AG09309 (cell line): ENCODE measurements around the gene NRXN3.

Source experiments
- DNase-seq: peaks from one replicate; pipeline ENCODE4 v3.0.0-alpha.2; 2010; ENCODE audit warnings: low read depth
- H3K4me3 ChIP-seq: 2 replicates; pipeline ENCODE4 v1.5.1; 2011; ENCODE audit warnings: mild to moderate bottlenecking, low read depth, low read length, moderate library complexity; ENCODE audit not compliant: control insufficient read depth
- TF ChIP-seq, protein P1 (sequence below): IDR thresholded peaks from 2 replicates; pipeline ENCODE4 v1.5.1; 2011; ENCODE audit warnings: mild to moderate bottlenecking, low read depth, low read length, inconsistent platforms; ENCODE audit not compliant: insufficient read depth, control insufficient read depth; ENCODE audit errors: missing control alignments

The NRXN3 gene

DNA sequence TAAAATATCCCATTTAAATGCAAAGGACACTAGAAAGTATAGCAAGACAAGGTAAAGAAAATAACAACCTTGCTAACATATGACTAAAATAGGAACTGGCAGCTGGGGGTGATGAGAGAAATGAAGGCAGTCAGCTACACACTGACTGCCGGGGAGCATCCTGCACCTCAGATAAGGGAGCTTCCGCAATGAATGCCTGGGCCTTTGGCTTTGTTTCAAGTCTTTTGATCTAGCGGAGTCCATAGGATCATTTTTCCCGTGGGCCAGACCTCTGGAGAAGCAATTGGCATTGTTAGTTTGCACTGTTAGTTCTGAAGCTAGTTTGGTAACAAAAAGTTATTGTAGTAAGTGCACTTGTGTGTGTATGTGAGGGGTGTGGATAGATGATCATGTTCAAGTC lies 1401.2 kb downstream of the NRXN3 start:
- no peak overlapping the region for H3K4me3 ChIP-seq
- DNase-seq, result no peak
- TF ChIP-seq, protein P1, sequence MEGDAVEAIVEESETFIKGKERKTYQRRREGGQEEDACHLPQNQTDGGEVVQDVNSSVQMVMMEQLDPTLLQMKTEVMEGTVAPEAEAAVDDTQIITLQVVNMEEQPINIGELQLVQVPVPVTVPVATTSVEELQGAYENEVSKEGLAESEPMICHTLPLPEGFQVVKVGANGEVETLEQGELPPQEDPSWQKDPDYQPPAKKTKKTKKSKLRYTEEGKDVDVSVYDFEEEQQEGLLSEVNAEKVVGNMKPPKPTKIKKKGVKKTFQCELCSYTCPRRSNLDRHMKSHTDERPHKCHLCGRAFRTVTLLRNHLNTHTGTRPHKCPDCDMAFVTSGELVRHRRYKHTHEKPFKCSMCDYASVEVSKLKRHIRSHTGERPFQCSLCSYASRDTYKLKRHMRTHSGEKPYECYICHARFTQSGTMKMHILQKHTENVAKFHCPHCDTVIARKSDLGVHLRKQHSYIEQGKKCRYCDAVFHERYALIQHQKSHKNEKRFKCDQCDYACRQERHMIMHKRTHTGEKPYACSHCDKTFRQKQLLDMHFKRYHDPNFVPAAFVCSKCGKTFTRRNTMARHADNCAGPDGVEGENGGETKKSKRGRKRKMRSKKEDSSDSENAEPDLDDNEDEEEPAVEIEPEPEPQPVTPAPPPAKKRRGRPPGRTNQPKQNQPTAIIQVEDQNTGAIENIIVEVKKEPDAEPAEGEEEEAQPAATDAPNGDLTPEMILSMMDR, result no peak

DNA sequence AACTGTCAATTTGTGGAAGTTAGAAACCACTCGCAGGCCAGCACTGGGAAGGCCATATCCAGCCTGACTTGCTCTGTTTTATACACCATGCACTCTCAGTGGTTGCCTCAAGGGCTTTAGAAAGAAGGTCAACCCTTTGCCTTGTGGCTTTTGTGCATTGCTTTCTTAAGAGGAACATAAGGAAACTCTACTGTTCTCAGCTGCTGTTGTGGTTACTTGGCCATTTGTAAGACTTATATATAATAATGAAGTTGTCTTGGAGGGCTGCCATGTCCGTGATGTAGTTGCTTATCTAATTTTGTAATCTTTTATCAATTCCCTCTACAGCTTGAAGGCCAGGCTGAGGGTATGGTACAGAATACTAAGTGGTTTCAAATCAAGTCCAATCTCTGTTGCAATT lies 1403.3 kb downstream of the NRXN3 start:
- H3K4me3 ChIP-seq, result no peak overlapping the region
- TF ChIP-seq, protein P1, result no peak
- no peak for DNase-seq

DNA sequence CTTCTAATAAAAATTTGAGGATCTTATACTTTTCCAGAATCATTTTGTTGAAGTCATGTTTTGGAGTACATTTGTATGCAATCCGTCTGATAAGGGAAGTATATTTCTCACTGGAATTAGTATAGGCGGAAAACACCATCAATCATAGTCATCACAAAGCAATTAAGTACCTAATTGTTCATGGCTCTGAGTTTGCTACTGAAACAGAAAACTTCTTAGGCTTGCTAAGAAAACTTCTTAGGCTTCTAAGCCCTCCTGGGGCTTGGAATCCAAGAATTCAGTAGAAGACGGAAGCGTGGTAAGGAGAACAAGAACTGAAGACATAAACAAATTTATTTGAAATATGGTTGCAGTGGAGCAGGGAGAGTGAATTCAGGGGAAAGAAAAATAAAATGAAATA lies 1404.9 kb downstream of the NRXN3 start:
- H3K4me3 ChIP-seq, result no peak overlapping the region
- DNase-seq, result no peak
- TF ChIP-seq, protein P1, result no peak

DNA sequence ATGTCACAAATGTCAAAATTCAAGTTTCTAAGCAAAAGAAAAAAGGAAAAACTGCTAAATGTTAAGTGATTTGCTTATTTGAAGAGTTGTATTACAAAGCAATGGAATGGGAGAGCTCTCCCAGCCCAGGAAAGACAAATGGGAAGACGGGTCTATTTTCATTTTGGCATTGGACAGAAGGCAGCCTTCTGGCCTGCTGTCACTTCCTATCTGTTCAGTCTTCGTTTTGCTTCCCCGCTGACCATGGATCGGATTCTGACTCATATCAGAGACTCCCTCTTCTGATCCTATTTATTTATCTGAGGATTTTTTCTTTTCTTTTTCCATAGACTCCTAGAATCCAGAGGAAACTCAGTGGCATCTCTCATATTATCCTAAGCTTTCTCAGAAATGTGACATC lies 1406.3 kb downstream of the NRXN3 start:
- DNase-seq, result no peak
- TF ChIP-seq, protein P1, result no peak
- no peak overlapping the region for H3K4me3 ChIP-seq

DNA sequence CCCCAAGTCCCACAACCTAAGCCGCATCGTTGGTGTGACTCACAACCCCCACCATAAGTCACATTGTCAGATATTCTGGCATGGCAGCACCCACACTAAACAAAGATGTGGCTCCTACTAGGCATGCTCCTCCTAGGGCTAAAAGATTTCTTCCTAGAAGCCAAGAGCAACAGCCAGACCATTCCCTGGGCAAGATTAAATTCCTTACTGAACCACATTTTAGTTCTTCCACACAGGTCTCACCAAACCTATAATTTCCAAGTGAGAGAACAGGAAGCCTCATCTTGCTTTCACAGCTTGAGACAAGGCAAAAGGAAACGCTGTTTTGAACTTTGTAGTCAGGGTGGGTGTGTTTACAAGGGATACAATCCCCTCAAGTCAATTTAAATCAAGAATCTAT lies 1408.3 kb downstream of the NRXN3 start:
- TF ChIP-seq, protein P1, result no peak
- DNase-seq, result no peak
- H3K4me3 ChIP-seq, result no peak overlapping the region

DNA sequence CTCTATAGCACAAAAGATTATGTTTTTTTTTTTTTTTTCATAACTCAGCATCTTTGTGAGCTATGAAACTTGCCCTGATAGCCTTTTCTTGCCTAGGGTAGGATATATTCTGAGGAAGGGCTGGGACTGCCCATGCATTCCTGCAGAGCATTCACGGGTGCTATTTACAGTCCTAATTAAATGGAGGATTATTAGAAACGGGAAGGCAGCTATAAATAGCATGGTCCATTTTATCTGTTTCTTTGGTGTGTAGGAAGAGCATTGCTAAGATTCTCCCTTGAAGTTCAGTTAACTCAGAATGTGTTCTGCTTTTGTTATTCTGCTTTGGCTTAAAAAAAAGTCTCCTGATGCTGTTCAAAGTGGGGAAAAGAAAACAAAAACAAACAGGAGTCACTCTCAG lies 1410.2 kb downstream of the NRXN3 start:
- DNase-seq, result no peak
- TF ChIP-seq, protein P1, result no peak
- no peak overlapping the region for H3K4me3 ChIP-seq

DNA sequence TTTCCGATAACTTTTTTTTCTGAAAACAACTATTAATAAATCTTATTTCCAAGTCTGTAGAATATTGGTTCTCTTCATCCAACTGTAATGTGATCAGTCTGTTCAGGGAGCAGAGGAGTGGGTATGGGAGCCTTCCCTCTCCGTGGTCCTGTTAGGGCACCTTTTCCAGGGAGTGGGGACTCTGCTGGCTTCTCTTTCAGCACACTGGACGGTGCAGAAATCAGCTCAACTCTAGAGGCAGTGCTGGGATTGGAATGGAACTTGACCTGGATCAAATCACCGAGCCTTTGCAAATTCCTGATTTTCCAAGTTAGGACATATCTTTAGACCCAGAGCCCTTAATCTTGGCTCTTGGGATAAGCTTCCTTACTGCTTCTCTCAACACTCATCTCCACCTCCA lies 1410.7 kb downstream of the NRXN3 start:
- no peak for DNase-seq
- H3K4me3 ChIP-seq, result no peak overlapping the region
- TF ChIP-seq, protein P1, result no peak
